IPS-15b (cell line): ENCODE results near the gene USP17L26.

Experiments used
- H3K27me3 ChIP-seq: one replicate; pipeline ENCODE4 v1.6.1; 2013; ENCODE audit warnings: low read length; ENCODE audit not compliant: control insufficient read depth, insufficient read depth
- H3K36me3 ChIP-seq: one replicate; pipeline ENCODE4 v1.6.1; 2013; ENCODE audit warnings: low read length; ENCODE audit not compliant: control insufficient read depth, insufficient read depth
- H3K4me1 ChIP-seq: one replicate; pipeline ENCODE4 v1.6.1; 2013; ENCODE audit warnings: mild to moderate bottlenecking, low read length; ENCODE audit not compliant: control insufficient read depth, insufficient read depth
- H3K4me3 ChIP-seq: one replicate; pipeline ENCODE4 v1.5.1; 2013; ENCODE audit warnings: low read depth, low read length
- H3K9ac ChIP-seq: one replicate; pipeline ENCODE4 v1.6.1; 2013; ENCODE audit warnings: low read depth, mild to moderate bottlenecking, low read length
- H3K9me3 ChIP-seq: one replicate; pipeline ENCODE4 v1.6.1; 2013; ENCODE audit warnings: mild to moderate bottlenecking, low read length; ENCODE audit not compliant: control insufficient read depth, insufficient read depth

USP17L26 gene

DNA sequence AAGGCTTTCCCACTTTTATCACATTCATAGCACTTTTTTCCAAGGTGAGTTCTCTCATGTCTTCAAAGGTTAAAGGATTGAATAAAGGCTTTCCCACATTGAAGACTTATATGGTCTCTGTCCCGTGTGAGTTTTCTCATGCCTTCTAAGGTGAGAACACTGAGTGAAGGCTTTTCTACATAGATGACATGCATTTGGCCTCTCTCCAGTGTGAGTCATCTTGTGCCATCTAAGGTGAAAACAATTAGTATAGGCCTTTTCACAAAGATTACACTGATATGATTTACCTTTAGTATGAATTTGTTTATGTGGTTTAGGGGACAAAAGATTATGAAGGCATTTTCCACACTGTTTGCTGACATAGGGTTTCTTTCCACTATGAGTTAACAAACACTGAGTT, 49.7 kb downstream of the USP17L26 start:
- no peak overlapping the region for H3K9ac ChIP-seq
- no peak overlapping the region for H3K4me3 ChIP-seq
- no peaks in the 10 kb centered on the region for H3K27me3 ChIP-seq
- H3K36me3 ChIP-seq, result no peaks in the 10 kb centered on the region
- H3K4me1 ChIP-seq, result no peaks in the 10 kb centered on the region
- H3K9me3 ChIP-seq, result no peaks in the 10 kb centered on the region
